Right cardiac atrium (tissue), 5 donors: ENCODE measurements around the gene ADAMTS14. TPM values are rescaled to one million over a fixed set of nuclear protein-coding genes. Genes with fewer than 3 reads are reported as not detected.
A peak's percentile ranks its signal among the peaks of the same experiment; 100 is the strongest.

Experiments
- ATAC-seq, 2 donors: fragments of 200-7000 bp; cut with Tn5 transposase; one replicate each; pipeline versions ENCODE4 v1.8.0 to v1.9.1; 2020; ENCODE audit warnings: moderate library complexity in 2 of 2, mild to moderate bottlenecking in 1 of 2
- DNase-seq, 3 donors: peaks; one replicate each; pipeline ENCODE4 v3.0.0-alpha.2; 2020
- H3K27ac ChIP-seq: one replicate; pipeline ENCODE4 v1.5.1; 2013; ENCODE audit warnings: mild to moderate bottlenecking, low read length, control low read depth, moderate library complexity
- H3K27me3 ChIP-seq: one replicate; pipeline ENCODE4 v1.6.1; 2013; ENCODE audit not compliant: control insufficient read depth, insufficient read depth
- H3K4me1 ChIP-seq: one replicate; pipeline ENCODE4 v1.6.1; 2013; ENCODE audit warnings: low read length; ENCODE audit not compliant: control insufficient read depth, insufficient read depth
- H3K4me3 ChIP-seq: one replicate; pipeline ENCODE4 v1.5.1; 2013; ENCODE audit warnings: low read length, control low read depth
- H3K9me3 ChIP-seq: one replicate; pipeline ENCODE4 v1.6.1; 2013; ENCODE audit warnings: low read length; ENCODE audit not compliant: control insufficient read depth
- WGBS: extraction: QIAGEN DNeasy Blood & Tissue Kit; methylation state at CpG from one replicate; pipeline ENCODE4 v1.1.7; 2013; 5-methylcytosine and 5-hydroxymethylcytosine counted together
- intact Hi-C, 4 donors: fragments of 100-400 bp; cut with DNase I; formaldehyde crosslinking; loops; one replicate each; pipeline versions ENCODE4 v1.11.0 to v1.14.0; 2022 to 2023
- polyA plus RNA-seq: library from polyadenylated mRNA; stranded (reverse); fragments of 200-250 nt; gene quantifications from one replicate; pipeline ENCODE4 v1.2.3, GENCODE V29; 2013
- total RNA-seq, 4 donors: library from RNA; stranded (reverse); fragmentation: NEBNext Ultra II Directional; extraction: Animal tissue kit (Norgen Biotek cat#: 25700); gene quantifications; one replicate each; pipeline ENCODE4 v1.2.1, GENCODE V29; 2021
- donor health status: healthy with polysubstance abuse.
- donor health status: DM: no; HTN: yes; CAD: no.
- donor health status: DM: no; HTN: no; CAD: no.
- donor health status: DM: no; HTN: yes; CAD: no; lungs with severe emphysema.
- donor health status: DM: yes; HTN: yes; CAD: no.

The ADAMTS14 gene
- total and polyA plus RNA-seq, 5 donors: 0.03 to 0.36 (median 0.14) TPM

DNA sequence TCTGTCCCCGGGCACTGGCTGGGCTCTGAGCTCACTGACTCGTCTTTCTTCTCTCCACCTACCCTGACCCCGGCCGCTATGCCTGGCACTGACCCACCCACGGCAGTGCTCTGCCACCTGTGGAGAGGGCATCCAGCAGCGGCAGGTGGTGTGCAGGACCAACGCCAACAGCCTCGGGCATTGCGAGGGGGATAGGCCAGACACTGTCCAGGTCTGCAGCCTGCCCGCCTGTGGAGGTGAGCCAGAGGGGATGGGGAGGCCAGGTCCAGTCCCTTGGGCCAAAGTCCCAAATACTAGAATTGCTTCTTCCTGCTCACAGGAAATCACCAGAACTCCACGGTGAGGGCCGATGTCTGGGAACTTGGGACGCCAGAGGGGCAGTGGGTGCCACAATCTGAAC is 85.5 kb downstream of the ADAMTS14 start:
- H3K27ac ChIP-seq: no peak overlapping the region
- peak in 1 of 3 donors; percentile 47 for DNase-seq
- H3K4me1 ChIP-seq: no peaks in the 10 kb centered on the region
- WGBS: 88% methylated on average over 13 of the region's 13 CpGs
- ATAC-seq: no peak
- intact Hi-C loops: loop anchor here (2.0 to 10.0 kb wide), 5 partner anchors 205 to 296 kb away; no protein-coding TSS in a partner anchor
- H3K9me3 ChIP-seq: no peaks in the 10 kb centered on the region
- H3K4me3 ChIP-seq: no peak overlapping the region
- H3K27me3 ChIP-seq: no peaks in the 10 kb centered on the region

DNA sequence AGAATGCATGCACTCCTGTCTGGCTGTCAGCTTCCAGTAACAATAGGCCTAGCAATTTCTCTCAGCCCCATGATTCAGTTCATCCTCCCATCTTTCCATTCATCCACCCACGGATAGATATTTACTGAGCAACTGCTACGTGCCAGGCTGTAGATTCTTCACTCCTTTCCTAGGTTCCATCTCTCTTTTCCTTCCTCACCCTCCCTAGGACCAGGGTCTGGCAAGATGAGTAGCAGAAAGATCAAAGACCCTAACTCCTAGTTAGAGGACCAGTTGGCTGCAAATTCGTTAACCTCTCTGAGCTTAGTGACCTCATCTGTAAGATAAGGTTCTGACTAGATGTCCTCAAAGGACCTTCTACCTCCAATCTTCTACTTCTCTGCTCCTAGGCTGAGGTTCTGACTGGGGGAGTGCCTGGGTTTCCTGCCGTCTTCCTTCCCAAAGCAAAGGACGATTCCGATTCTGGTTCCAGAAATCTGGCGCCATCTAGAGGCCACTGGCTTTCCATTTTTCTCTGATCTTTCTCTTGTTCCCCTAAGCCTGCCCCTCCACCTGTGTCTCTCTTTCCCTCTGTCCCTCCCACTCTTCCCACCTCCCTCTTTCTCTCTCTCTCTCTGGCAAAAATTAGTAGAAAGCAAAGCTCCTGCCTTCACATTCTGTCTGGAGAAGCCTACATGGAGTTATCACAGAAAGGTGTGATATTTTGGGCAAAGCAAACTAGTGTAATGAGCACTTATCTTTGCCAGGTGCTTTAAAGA is 86.6 kb downstream of the ADAMTS14 start:
- intact Hi-C loops: loop anchor here (2.0 to 10.0 kb wide), 5 partner anchors 206 to 297 kb away; no protein-coding TSS in a partner anchor
- 22% methylated on average over 7 of the region's 7 CpGs for WGBS
- no peak overlapping the region for H3K4me3 ChIP-seq
- H3K27me3 ChIP-seq: no peaks in the 10 kb centered on the region
- H3K9me3 ChIP-seq: no peaks in the 10 kb centered on the region
- DNase-seq: peak; percentile 68 to 79 (median 78)
- no peaks in the 10 kb centered on the region for H3K4me1 ChIP-seq
- ATAC-seq: peak; percentile 58 to 67
- no peak overlapping the region for H3K27ac ChIP-seq

DNA sequence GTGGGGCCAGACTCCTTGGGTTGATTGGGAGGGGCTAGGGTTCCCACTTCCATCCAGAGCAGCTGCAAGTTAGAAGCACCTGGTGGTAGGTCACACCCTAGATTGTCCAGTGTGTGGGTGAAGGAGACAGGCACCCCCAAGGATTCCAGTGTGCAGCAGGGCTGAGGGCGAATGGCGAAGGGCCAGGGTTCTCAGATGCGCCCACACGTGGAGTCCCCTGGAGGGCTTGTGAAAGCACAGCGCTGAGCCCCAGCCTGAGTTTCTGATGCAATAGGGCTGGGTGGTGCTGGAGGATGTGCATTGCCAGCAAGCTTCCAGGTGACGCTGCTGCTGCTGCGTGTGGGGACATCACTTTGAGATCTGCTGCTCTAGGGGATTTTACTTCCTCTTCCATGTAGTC is 87.5 kb downstream of the ADAMTS14 start:
- 65% methylated on average over 7 of the region's 7 CpGs for WGBS
- Histone ChIP-seq H3K4me1 (no peaks in the 10 kb centered on the region), H3K9me3 (no peaks in the 10 kb centered on the region), H3K27ac (no peak overlapping the region), H3K4me3 (no peak overlapping the region), H3K27me3 (no peaks in the 10 kb centered on the region)
- ATAC-seq (no peak), DNase-seq (peak in 1 of 3 donors; percentile 61)
- intact Hi-C loops: loop anchor here (2.0 to 10.0 kb wide), 5 partner anchors 207 to 297 kb away; no protein-coding TSS in a partner anchor

DNA sequence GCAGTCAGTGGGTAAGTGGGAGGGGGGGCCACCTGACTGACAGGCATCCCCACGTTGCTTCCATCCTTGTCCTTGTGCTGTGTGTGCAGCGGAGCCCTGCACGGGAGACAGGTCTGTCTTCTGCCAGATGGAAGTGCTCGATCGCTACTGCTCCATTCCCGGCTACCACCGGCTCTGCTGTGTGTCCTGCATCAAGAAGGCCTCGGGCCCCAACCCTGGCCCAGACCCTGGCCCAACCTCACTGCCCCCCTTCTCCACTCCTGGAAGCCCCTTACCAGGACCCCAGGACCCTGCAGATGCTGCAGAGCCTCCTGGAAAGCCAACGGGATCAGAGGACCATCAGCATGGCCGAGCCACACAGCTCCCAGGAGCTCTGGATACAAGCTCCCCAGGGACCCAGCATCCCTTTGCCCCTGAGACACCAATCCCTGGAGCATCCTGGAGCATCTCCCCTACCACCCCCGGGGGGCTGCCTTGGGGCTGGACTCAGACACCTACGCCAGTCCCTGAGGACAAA is 88.0 kb downstream of the ADAMTS14 start:
- peak in 1 of 3 donors; percentile 46 for DNase-seq
- intact Hi-C loops: loop anchor here in 1 of 4 donors (2.0 kb wide), 1 partner anchor 210 kb away; no protein-coding TSS in a partner anchor

DNA sequence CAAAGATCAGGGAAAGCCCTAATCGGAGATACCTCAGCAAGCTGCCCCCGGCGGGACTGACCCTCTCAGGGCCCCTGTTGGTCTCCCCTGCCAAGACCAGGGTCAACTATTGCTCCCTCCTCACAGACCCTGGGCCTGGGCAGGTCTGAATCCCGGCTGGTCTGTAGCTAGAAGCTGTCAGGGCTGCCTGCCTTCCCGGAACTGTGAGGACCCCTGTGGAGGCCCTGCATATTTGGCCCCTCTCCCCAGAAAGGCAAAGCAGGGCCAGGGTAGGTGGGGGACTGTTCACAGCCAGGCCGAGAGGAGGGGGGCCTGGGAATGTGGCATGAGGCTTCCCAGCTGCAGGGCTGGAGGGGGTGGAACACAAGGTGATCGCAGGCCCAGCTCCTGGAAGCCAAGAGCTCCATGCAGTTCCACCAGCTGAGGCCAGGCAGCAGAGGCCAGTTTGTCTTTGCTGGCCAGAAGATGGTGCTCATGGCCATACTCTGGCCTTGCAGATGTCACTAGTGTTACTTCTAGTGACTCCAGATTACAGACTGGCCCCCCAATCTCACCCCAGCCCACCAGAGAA is 88.8 kb downstream of the ADAMTS14 start:
- Histone ChIP-seq H3K9me3 (no peaks in the 10 kb centered on the region), H3K27ac (no peak overlapping the region), H3K27me3 (no peaks in the 10 kb centered on the region), H3K4me1 (no peaks in the 10 kb centered on the region), H3K4me3 (no peak overlapping the region)
- WGBS: 62% methylated on average over 7 of the region's 7 CpGs
- peak in 1 of 3 donors; percentile 46 for DNase-seq
- peak in 1 of 2 donors; percentile 22 for ATAC-seq
- intact Hi-C loops: loop anchor here in 1 of 4 donors (2.0 kb wide), 1 partner anchor 210 kb away; no protein-coding TSS in a partner anchor

More for the DNA sequence above, 88.0 kb downstream of the ADAMTS14 start:
- H3K4me3 ChIP-seq: no peak overlapping the region
- WGBS: 73% methylated on average over 12 of the region's 12 CpGs
- H3K4me1 ChIP-seq: no peaks in the 10 kb centered on the region
- H3K27ac ChIP-seq: no peak overlapping the region
- peak in 1 of 2 donors; percentile 20 for ATAC-seq
- no peaks in the 10 kb centered on the region for H3K9me3 ChIP-seq
- no peaks in the 10 kb centered on the region for H3K27me3 ChIP-seq

DNA sequence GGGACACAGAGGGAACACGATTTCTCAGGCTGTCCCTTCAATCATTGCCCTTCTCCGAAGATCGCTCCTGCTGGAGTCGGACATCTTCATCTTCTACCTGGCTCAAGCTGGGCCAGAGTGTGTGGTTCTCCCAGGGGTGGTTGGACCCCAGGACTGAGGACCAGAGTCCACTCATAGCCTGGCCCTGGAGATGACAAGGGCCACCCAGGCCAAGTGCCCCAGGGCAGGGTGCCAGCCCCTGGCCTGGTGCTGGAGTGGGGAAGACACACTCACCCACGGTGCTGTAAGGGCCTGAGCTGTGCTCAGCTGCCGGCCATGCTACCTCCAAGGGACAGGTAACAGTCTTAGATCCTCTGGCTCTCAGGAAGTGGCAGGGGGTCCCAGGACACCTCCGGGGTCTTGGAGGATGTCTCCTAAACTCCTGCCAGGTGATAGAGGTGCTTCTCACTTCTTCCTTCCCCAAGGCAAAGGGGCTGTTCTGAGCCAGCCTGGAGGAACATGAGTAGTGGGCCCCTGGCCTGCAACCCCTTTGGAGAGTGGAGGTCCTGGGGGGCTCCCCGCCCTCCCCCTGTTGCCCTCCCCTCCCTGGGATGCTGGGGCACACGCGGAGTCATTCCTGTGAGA is 89.5 kb downstream of the ADAMTS14 start:
- WGBS: 78% methylated on average over 10 of the region's 10 CpGs
- H3K4me3 ChIP-seq: no peak overlapping the region
- peak in 1 of 2 donors; percentile 13 for ATAC-seq
- no peaks in the 10 kb centered on the region for H3K27me3 ChIP-seq
- H3K4me1 ChIP-seq: no peaks in the 10 kb centered on the region
- H3K27ac ChIP-seq: no peak overlapping the region
- H3K9me3 ChIP-seq: no peaks in the 10 kb centered on the region
- peak in 1 of 3 donors; percentile 46 for DNase-seq
- intact Hi-C loops: loop anchor here in 1 of 4 donors (2.0 kb wide), 1 partner anchor 211 kb away; no protein-coding TSS in a partner anchor

DNA sequence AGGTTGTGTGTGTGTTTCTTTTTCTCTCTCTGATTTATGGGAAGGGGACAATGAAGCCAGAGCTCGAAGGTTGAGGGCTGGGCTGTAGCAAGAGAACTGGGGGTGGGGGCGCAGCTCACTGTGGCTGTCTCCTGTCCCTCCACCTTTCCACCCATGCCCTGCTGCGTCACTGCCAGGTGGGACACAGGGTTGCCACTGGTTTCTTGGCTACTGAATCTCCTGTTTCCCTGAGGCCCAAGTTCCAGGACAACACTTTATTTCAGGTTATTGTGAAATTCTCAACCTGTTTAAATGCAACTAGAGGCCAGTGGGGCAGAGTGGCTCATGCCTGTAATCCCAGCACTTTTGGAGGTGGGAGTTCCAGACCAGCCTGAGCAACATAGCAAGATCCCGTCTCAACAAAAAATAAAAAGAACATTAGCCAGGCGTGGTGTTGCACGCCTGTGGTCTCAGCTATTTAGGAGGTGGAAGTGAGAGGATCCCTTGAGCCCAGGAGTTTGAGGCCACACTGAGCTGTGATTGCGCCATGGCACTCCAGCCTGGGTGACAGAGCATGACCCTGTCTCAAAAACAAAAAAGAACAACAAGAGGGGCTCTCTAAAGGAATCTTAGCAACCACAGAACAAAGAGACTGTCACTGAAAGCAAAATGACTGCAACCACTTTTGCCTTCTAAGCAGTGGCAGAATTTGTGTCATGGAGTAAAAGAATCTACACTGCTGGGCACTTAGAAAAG is 90.3 kb downstream of the ADAMTS14 start:
- Histone ChIP-seq H3K27me3 (no peaks in the 10 kb centered on the region), H3K9me3 (no peaks in the 10 kb centered on the region), H3K4me1 (no peaks in the 10 kb centered on the region), H3K4me3 (no peak overlapping the region), H3K27ac (no peak overlapping the region)
- DNase-seq: peak in 1 of 3 donors; percentile 24
- ATAC-seq: no peak
- WGBS: 85% methylated on average over 7 of the region's 7 CpGs
- intact Hi-C loops: no loop called here

DNA sequence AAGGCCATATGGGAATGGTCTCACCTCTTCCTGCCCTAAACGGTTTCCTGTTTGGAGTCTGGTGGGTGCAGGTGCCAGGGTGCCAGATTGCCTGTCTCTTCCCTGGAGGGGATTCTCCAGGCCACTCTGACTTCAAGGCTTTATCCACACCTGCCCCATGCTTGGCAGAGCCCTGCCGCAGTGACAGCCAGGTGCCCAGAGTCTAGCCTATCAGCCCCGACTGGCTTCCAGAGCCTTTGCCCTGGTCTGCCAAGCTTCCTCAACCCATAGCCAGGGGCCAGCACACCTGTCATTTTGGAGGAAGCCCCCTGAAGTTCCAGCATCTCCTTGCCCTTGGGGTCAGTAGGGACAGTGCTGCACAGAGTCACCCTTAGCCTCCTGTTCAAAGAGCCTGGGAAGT is 91.3 kb downstream of the ADAMTS14 start:
- intact Hi-C loops: no loop called here
- no peaks in the 10 kb centered on the region for H3K4me1 ChIP-seq
- no peak overlapping the region for H3K4me3 ChIP-seq
- WGBS: 77% methylated on average over 3 of the region's 3 CpGs
- no peaks in the 10 kb centered on the region for H3K9me3 ChIP-seq
- peak in 1 of 3 donors; percentile 31 for DNase-seq
- H3K27me3 ChIP-seq: no peaks in the 10 kb centered on the region
- no peak overlapping the region for H3K27ac ChIP-seq
- no peak for ATAC-seq

DNA sequence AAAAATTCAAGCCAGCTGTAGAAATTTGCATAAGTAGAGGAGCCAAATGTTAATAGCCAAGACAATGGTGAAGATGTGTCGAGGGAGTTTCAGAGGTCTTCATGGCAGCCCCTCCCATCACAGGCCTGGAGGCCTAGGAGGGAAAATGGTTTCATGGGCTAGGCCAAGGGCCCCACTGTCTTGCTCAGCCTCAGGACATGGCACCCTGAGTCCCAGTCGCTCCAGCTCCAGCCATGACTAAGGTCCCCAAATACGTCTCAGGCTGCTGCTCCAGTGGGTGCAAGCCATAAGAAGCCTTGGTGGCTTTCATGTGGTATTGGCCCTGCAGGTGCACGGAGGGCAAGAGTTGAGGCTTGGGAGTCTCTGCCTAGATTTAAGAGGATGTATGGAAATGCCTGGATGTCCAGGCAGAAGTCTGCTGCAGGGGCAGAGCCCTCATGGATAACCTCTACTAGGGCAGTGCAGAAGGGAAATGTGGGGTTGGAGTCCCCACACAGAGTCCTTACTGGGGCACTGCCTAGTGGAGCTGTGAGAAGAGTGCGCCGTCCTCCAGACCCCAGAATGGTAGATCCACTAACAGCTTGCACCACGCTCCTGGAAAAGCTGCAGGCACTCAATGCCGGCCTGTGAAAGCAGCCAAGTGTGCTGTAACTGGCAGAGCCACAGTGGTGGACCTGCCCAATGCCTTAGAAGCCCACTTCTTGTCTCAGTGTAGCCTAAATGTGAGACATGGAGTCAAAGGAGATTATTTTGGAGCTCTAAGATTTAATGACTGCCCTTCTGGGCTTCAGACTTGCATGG is 93.7 kb downstream of the ADAMTS14 start:
- ATAC-seq (no peak), DNase-seq (peak in 1 of 3 donors; percentile 11)
- intact Hi-C loops: no loop called here
- no peaks in the 10 kb centered on the region for H3K4me1 ChIP-seq
- no peaks in the 10 kb centered on the region for H3K27me3 ChIP-seq
- no peak overlapping the region for H3K27ac ChIP-seq
- WGBS: 97% methylated on average over 8 of the region's 8 CpGs
- no peaks in the 10 kb centered on the region for H3K9me3 ChIP-seq
- H3K4me3 ChIP-seq: no peak overlapping the region
